DND-41 (cell line): Measurements from ENCODE around the gene SLC22A31.
A peak's percentile ranks its signal among the peaks of the same experiment; 100 is the strongest.

ENCODE experiments used
- ATAC-seq: fragments of 200-7000 bp; cut with Tn5 transposase; 3 replicates; pipeline ENCODE4 v1.9.1; 2021; ENCODE audit warnings: low read depth; ENCODE audit not compliant: insufficient read depth
- DNase-seq: peaks from one replicate; pipeline ENCODE4 v3.0.0-alpha.2; 2020
- H2AFZ ChIP-seq: 2 replicates; pipeline ENCODE4 v1.6.0; 2012; ENCODE audit warnings: low read depth, low read length
- H3K27ac ChIP-seq: 2 replicates; pipeline ENCODE4 v1.5.1; 2012; ENCODE audit warnings: low read length, inconsistent platforms
- H3K27me3 ChIP-seq: fragments of 200-600 bp; sonication (generic); 2 replicates; pipeline ENCODE4 v1.6.0; 2012; ENCODE audit warnings: low read length, mild to moderate bottlenecking, inconsistent platforms; ENCODE audit not compliant: insufficient read depth, poor library complexity
- H3K36me3 ChIP-seq: 2 replicates; pipeline ENCODE4 v1.5.1; 2012; ENCODE audit warnings: low read length, inconsistent platforms; ENCODE audit not compliant: insufficient read depth
- H3K4me1 ChIP-seq: 2 replicates; pipeline ENCODE4 v1.5.1; 2012; ENCODE audit warnings: mild to moderate bottlenecking, low read length; ENCODE audit not compliant: insufficient read depth
- H3K4me2 ChIP-seq: 2 replicates; pipeline ENCODE4 v1.6.0; 2012; ENCODE audit warnings: mild to moderate bottlenecking, moderate library complexity, low read length, inconsistent platforms; ENCODE audit not compliant: insufficient read depth
- H3K4me3 ChIP-seq, 2 experiments: fragments of 200-600 bp in 1 of 2; shearing (Covaris generic) in 1 of 2; 2 replicates each; pipeline ENCODE4 v1.5.1; 2012 to 2016; ENCODE audit warnings: inconsistent platforms in 2 of 2, low read length in 2 of 2, mild to moderate bottlenecking in 2 of 2, low read depth in 1 of 2, moderate library complexity in 1 of 2
- H3K79me2 ChIP-seq: 2 replicates; pipeline ENCODE4 v1.6.0; 2012; ENCODE audit warnings: low read length, inconsistent platforms; ENCODE audit not compliant: insufficient read depth
- H3K9ac ChIP-seq: 2 replicates; pipeline ENCODE4 v1.6.0; 2012; ENCODE audit warnings: low read depth, mild to moderate bottlenecking, inconsistent platforms, low read length, moderate library complexity
- H3K9me3 ChIP-seq: 2 replicates; pipeline ENCODE4 v1.5.1; 2012; ENCODE audit warnings: low read length, moderate library complexity, mild to moderate bottlenecking, inconsistent platforms; ENCODE audit not compliant: insufficient read depth, severe bottlenecking
- H4K20me1 ChIP-seq: 2 replicates; pipeline ENCODE4 v1.6.0; 2012; ENCODE audit warnings: low read length; ENCODE audit not compliant: insufficient read depth
- EZH2 ChIP-seq: IDR thresholded peaks from 3 replicates; pipeline ENCODE4 v1.6.1; 2012; ENCODE audit warnings: borderline replicate concordance, low read depth, mild to moderate bottlenecking, moderate library complexity, low read length, inconsistent platforms; ENCODE audit not compliant: severe bottlenecking
- TF ChIP-seq, protein P1 (sequence below): IDR thresholded peaks from 2 replicates; pipeline ENCODE4 v1.5.1; 2012; ENCODE audit warnings: borderline replicate concordance, low read length, moderate library complexity, mild to moderate bottlenecking; ENCODE audit not compliant: poor library complexity, severe bottlenecking; ENCODE audit errors: extremely low read depth

SLC22A31 gene

DNA sequence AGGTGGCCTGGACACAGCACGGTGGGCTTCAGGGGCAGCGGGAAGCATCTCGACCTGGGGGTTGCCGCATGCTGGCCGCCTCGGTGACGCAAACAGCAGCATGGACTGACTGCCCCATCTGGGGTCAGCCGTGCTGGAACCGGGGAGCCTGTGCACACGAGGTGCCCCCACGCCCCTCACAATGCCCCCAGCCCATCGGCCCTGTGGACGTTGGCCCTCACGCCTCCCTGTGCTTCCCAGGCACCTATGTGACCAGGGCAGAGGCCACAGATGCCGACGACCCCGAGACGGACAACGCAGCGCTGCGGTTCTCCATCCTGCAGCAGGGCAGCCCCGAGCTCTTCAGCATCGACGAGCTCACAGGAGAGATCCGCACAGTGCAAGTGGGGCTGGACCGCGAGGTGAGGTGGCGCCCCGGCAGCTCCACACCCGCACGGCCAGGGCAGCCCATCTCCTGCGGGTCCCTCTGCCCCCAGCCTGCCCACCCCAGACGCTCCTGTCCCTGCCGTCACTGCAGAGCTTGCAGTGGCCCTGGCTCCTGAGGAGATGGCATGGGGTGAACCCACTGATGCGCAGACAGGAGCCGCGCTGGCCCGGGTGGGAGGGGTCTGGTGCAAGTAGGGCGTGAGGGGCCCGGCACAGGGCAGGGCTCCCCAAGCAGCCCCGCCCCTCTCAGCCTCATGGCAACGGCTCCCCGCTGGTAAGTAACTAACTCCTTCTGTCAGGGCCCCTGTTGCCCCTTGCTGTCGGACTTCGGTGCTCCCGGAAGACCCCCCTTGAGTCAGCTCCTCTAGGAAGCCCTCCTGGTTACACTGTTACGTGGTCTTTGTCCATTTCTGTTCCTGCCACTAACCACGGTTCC is 15.2 kb downstream of the SLC22A31 start:
- TF ChIP-seq, protein P1, sequence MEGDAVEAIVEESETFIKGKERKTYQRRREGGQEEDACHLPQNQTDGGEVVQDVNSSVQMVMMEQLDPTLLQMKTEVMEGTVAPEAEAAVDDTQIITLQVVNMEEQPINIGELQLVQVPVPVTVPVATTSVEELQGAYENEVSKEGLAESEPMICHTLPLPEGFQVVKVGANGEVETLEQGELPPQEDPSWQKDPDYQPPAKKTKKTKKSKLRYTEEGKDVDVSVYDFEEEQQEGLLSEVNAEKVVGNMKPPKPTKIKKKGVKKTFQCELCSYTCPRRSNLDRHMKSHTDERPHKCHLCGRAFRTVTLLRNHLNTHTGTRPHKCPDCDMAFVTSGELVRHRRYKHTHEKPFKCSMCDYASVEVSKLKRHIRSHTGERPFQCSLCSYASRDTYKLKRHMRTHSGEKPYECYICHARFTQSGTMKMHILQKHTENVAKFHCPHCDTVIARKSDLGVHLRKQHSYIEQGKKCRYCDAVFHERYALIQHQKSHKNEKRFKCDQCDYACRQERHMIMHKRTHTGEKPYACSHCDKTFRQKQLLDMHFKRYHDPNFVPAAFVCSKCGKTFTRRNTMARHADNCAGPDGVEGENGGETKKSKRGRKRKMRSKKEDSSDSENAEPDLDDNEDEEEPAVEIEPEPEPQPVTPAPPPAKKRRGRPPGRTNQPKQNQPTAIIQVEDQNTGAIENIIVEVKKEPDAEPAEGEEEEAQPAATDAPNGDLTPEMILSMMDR: no peak
- no peak for TF ChIP-seq EZH2
- H3K27ac ChIP-seq: no peak overlapping the region
- H3K9ac ChIP-seq: no peak overlapping the region
- H3K4me2 ChIP-seq: no peak overlapping the region
- DNase-seq: peak; percentile 41
- peak; percentile 61 for ATAC-seq
- H3K4me1 ChIP-seq: no peaks in the 10 kb centered on the region
- H3K27me3 ChIP-seq: no peaks in the 10 kb centered on the region
- no peaks in the 10 kb centered on the region for H3K9me3 ChIP-seq
- no peak overlapping the region for H3K4me3 ChIP-seq
- no peaks in the 10 kb centered on the region for H3K36me3 ChIP-seq
- no peak overlapping the region for H2AFZ ChIP-seq
- H3K79me2 ChIP-seq: no peaks in the 10 kb centered on the region
- peaks cover 20% of the 10 kb centered on the region for H4K20me1 ChIP-seq

DNA sequence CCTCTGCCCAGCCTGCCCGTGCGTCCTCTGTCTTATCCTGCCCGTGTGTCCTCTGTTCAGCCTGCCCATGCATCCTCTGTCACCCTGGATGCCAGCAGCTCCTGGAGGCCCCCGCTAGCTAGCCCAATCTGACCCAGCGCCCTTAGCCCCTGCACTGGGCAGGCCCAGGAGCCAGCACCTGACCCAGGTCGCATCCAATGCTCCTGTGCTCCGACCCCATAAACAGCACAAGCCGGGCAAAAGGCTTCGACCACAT is 15.7 kb downstream of the SLC22A31 start:
- Histone ChIP-seq H3K4me2 (no peak overlapping the region), H4K20me1 (peaks cover 17% of the 10 kb centered on the region), H3K9ac (no peak overlapping the region), H3K9me3 (no peaks in the 10 kb centered on the region), H3K79me2 (no peaks in the 10 kb centered on the region), H3K27ac (no peak overlapping the region), H3K4me1 (no peaks in the 10 kb centered on the region), H3K36me3 (no peaks in the 10 kb centered on the region), H3K4me3 (no peak overlapping the region), H2AFZ (no peak overlapping the region), H3K27me3 (no peaks in the 10 kb centered on the region)
- ATAC-seq: no peak
- no peak for TF ChIP-seq EZH2
- DNase-seq: no peak

DNA sequence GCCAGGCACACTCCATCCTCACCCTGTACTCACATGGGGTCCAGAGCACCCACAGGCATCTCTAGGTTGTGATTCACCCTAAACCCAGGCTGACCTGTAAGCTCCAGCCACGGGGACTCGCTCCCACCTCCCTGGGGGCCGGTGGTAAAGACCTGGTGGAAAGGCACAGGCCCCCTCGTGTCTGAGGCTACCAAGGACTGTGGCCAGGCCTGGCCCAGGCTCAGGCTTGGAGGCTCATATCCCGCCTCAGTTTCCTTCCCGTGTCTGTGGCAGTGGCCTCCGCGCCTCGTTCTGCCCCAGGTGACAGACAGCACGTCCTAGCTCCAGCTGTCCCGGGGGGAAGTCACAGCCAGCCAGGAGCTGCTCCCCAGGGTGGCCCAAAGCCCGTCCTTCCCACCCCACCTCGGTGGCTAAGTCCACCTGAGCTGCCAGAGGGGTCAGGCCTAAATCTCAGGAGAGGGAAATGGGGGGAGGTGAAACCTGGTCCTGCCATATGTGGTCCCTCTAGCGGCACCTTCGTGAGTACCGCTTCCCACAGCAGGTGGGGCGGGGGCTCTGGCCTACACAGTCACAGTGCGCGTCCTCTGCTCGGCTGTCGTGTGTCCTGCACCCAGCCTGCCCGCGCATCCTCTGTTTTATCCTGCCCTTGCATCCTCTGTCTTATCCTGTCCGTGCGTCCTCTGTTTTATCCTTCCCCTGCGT is 16.2 kb downstream of the SLC22A31 start:
- Histone ChIP-seq H3K4me3 (no peak overlapping the region), H3K27me3 (no peaks in the 10 kb centered on the region), H3K79me2 (no peaks in the 10 kb centered on the region), H3K27ac (no peak overlapping the region), H3K9ac (no peak overlapping the region), H4K20me1 (peaks cover 14% of the 10 kb centered on the region), H3K9me3 (no peaks in the 10 kb centered on the region), H2AFZ (no peak overlapping the region), H3K4me1 (no peaks in the 10 kb centered on the region), H3K36me3 (no peaks in the 10 kb centered on the region), H3K4me2 (no peak overlapping the region)
- no peak for ATAC-seq
- TF ChIP-seq, protein P1: no peak
- no peak for TF ChIP-seq EZH2
- DNase-seq: no peak

DNA sequence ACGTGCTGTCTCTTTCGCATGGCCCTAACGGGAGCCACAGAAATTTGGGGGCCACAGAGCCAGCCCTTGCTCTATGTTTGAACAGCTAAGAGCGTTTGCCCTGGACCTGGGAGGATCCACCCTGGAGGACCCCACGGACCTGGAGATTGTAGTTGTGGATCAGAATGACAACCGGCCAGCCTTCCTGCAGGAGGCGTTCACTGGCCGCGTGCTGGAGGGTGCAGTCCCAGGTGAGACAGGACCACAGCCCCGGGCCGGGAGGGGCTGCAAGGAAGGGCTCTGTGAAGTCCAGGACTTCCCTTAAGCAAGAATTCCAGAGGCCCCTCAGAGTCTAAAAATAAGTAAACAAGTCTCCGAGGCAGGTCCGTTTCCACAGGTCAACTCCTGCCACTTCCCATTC is 16.9 kb downstream of the SLC22A31 start:
- DNase-seq (no peak), ATAC-seq (no peak)
- H3K9ac ChIP-seq: no peak overlapping the region
- no peak overlapping the region for H3K4me3 ChIP-seq
- H3K79me2 ChIP-seq: no peaks in the 10 kb centered on the region
- no peak overlapping the region for H3K27ac ChIP-seq
- no peaks in the 10 kb centered on the region for H3K27me3 ChIP-seq
- TF ChIP-seq, protein P1: no peak
- TF ChIP-seq EZH2: no peak
- no peak overlapping the region for H3K4me2 ChIP-seq
- no peaks in the 10 kb centered on the region for H3K36me3 ChIP-seq
- no peak overlapping the region for H2AFZ ChIP-seq
- H4K20me1 ChIP-seq: peaks cover 14% of the 10 kb centered on the region
- H3K4me1 ChIP-seq: no peaks in the 10 kb centered on the region
- H3K9me3 ChIP-seq: no peaks in the 10 kb centered on the region
